ENCODE measurements around the gene HAPLN2. TPM values are rescaled to one million over a fixed set of nuclear protein-coding genes. Genes with fewer than 3 reads are reported as not detected.

Gene HAPLN2
- total and polyA plus RNA-seq, 5 experiments from 2014 or later: 0.39 to 0.58 TPM; not detected in 3

DNA sequence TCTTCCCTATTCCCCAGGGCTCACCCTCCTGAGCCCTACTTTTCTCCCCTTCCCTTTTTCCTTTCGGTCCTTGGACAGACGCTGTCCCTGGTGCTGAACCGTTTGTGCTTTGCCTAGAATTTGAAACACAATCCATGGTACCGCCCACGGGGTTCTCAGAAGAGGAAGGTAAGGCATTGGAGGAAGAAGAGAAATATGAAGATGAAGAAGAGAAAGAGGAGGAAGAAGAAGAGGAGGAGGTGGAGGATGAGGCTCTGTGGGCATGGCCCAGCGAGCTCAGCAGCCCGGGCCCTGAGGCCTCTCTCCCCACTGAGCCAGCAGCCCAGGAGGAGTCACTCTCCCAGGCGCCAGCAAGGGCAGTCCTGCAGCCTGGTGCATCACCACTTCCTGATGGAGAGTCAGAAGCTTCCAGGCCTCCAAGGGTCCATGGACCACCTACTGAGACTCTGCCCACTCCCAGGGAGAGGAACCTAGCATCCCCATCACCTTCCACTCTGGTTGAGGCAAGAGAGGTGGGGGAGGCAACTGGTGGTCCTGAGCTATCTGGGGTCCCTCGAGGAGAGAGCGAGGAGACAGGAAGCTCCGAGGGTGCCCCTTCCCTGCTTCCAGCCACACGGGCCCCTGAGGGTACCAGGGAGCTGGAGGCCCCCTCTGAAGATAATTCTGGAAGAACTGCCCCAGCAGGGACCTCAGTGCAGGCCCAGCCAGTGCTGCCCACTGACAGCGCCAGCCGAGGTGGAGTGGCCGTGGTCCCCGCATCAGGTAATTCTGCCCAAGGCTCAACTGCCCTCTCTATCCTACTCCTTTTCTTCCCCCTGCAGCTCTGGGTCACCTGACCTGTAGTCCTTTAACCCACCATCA, 33.1 kb downstream of the HAPLN2 start:
- H3K27ac Mint-ChIP-seq: peak overlapping the region in 1 of 10 donors; percentile 71
- DNase-seq (peak in 1 of 10 donors; percentile 45), ATAC-seq (no peak)
- H3K9me3 Mint-ChIP-seq: no peaks in the 10 kb centered on the region
- no peak overlapping the region for H3K4me3 Mint-ChIP-seq
- peaks cover 0 to 2% (median 0%) of the 10 kb centered on the region in 3 donors for H3K36me3 Mint-ChIP-seq
- H3K4me1 Mint-ChIP-seq: peaks cover 8 to 15% (median 12%) of the 10 kb centered on the region in 4 donors
- POLR2A ChIA-PET: no interaction called here
- peaks cover 48 to 100% (median 73%) of the 10 kb centered on the region in 5 donors for H3K27me3 Mint-ChIP-seq

DNA sequence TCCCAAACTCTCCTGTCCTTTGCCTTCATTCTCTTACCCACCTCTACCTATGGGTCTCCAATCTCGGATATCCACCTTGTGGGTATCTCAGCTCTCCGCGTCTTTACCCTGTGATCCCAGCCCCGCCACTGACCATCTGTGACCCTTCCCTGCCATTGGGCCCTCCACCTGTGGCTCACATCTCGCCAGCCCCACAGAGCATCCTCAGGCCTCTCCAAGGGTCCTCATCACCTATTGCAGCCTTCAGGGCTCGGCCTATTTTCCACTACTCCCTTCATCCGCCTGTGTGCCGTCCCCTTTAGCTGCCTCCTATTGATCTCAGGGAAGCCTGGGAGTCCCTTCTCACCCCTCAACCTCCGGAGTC, 33.8 kb downstream of the HAPLN2 start:
- peak in 1 of 10 donors; percentile 34 for DNase-seq
- POLR2A ChIA-PET: no interaction called here
- Mint-ChIP-seq H3K27me3 (peaks cover 49 to 98% (median 69%) of the 10 kb centered on the region in 5 donors), H3K4me1 (peaks cover 12 to 20% (median 17%) of the 10 kb centered on the region in 4 donors), H3K36me3 (peaks cover 0 to 2% (median 0%) of the 10 kb centered on the region in 3 donors), H3K4me3 (no peak overlapping the region), H3K9me3 (no peaks in the 10 kb centered on the region), H3K27ac (no peak overlapping the region)
- ATAC-seq: no peak

DNA sequence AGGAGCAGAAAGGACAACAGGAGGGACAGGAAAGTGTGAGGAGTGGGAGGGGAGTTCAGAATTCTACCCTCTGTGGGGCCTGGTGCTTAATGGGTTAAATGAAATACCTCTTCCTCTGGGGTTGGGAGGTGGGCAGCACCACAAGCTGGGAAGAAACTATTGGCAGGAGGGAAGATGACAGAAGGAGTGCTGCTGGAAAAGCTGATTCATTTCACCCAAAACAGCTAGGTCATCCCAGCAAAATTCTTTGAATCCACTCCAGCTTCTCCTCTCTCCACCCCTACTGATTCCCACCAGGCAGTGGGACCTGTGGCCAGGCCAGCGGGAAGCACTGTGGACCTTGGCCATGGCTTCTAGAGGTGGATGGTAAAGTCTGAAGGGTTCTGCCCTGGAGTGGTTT, 35.5 kb downstream of the HAPLN2 start:
- no peak overlapping the region for H3K4me3 Mint-ChIP-seq
- no peak overlapping the region for H3K27ac Mint-ChIP-seq
- POLR2A ChIA-PET: interaction anchor here (0.6 kb wide), 1 partner anchor 85 kb away, joined by 3 read pairs; no protein-coding TSS in a partner anchor
- ATAC-seq: no peak
- H3K27me3 Mint-ChIP-seq: peaks cover 44 to 80% (median 60%) of the 10 kb centered on the region in 5 donors
- DNase-seq: no peak
- H3K4me1 Mint-ChIP-seq: peaks cover 18 to 34% (median 30%) of the 10 kb centered on the region in 4 donors
- H3K36me3 Mint-ChIP-seq: peaks cover 0 to 2% (median 0%) of the 10 kb centered on the region in 3 donors
- H3K9me3 Mint-ChIP-seq: no peaks in the 10 kb centered on the region

DNA sequence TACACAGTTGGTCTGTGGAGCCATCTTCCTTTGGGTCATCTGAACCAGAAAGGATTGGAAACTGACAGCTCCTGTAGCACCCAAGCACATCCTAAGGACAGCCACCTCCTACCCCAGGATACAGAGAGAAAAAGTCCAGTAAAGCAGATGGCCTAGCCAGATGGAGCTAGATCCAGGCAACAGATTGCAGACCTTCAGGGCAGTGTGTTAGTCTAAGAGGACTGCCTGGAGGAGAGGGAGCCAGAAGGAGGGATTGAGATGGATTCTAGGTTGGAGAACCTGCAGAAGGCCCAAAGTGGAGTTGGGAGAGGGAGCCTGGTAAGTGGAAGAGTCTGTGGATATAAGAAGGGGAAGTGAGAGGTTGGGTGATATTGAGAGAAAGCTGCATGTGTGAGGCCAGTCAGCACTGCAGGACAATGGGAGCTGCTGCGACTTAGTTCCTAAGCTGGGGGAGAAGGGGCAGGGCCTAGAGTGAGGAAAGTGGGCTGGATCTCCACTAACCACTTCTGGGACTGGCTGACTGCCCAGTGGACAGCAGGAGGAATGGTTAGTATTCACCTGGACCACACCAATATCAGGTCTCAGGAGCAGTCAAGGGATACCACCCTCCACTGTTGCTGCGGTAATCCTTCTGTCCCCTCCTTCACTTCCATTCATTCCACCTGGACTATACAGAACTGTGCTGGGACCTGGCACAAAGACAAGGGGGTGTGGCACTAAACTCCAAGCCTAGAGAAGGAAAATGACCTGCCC, 36.1 kb downstream of the HAPLN2 start:
- Mint-ChIP-seq H3K9me3 (no peaks in the 10 kb centered on the region), H3K4me1 (peaks cover 23 to 40% (median 36%) of the 10 kb centered on the region in 4 donors), H3K4me3 (peak overlapping the region in 4 of 10 donors; percentile 25 to 65 (median 44)), H3K27me3 (peaks cover 43 to 74% (median 57%) of the 10 kb centered on the region in 5 donors), H3K27ac (peak overlapping the region in 1 of 10 donors; percentile 48), H3K36me3 (peaks cover 0 to 2% (median 0%) of the 10 kb centered on the region in 3 donors)
- ATAC-seq: no peak
- peak in 1 of 10 donors; percentile 50 for DNase-seq
- POLR2A ChIA-PET: interaction anchor here (0.6 kb wide), 1 partner anchor 86 kb away, joined by 3 read pairs; no protein-coding TSS in a partner anchor

DNA sequence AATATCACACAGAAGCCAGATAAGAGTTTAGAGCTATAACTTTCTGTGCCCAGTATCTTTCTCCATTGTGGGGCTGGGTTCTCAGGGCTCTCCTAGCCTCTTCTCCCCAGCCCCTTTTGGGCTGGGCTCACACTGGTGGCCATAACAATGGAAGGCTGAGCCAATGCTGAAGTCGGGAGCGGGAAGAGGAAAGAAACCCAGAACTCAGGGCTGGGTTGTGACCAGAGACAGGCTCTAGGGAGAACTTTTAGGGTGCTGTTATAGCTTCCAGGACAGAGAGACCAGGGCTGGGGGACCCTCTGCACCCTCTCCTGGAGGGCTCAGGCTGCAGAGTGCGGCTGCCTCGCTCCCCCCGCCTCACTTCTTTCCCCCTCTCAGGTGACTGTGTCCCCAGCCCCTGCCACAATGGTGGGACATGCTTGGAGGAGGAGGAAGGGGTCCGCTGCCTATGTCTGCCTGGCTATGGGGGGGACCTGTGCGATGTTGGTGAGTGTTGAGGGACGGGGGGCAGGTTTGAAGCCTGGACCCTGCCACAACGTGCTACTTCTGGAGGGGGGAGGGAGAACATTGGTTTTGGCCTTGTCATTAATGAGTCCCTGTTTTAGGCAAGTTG, 36.8 kb downstream of the HAPLN2 start:
- H3K4me3 Mint-ChIP-seq: peak overlapping the region in 7 of 10 donors; percentile 24 to 84 (median 80)
- H3K27me3 Mint-ChIP-seq: peaks cover 41 to 67% (median 55%) of the 10 kb centered on the region in 5 donors
- H3K27ac Mint-ChIP-seq: peak overlapping the region in 2 of 10 donors; percentile 33 to 48
- no peak for DNase-seq
- H3K9me3 Mint-ChIP-seq: no peaks in the 10 kb centered on the region
- ATAC-seq: no peak
- H3K4me1 Mint-ChIP-seq: peaks cover 28 to 47% (median 42%) of the 10 kb centered on the region in 4 donors
- POLR2A ChIA-PET: no interaction called here
- H3K36me3 Mint-ChIP-seq: peaks cover 0 to 2% (median 0%) of the 10 kb centered on the region in 3 donors

DNA sequence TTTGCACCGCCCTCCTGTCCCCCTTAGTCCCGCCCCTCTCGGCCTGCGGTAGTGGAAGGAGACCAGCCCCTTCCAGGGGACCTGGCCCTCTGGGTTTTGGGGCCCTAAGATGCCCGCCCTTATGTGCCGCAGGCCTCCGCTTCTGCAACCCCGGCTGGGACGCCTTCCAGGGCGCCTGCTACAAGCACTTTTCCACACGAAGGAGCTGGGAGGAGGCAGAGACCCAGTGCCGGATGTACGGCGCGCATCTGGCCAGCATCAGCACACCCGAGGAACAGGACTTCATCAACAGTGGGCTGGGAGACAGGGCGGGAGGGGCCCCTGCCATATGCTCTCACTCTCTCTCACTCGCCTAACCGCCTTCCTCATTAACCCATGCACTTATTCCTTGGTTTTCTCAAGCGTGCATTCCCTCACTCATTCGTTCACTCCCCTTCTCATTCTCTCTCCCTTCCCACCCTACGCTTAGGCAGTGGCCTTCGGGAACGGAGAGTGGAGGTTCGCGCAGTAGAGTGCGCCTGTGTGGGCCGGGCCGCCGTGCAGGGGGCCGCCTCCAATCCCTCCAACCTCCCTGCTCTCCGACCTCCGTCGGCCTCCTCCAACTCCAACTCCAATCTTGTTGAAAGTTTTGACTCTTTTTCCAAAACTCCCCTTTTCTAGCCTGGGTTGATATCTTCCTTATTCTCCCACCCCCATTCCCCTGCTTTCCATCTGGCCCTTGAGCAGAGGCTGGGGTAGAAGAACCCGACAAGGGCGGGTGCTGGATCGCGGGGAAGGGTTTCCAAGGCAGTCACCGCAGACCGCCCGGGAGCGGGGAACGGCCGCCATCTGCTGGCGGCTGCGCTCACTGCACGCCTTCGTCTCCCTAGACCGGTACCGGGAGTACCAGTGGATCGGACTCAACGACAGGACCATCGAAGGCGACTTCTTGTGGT, 37.9 kb downstream of the HAPLN2 start:
- ATAC-seq: peak; percentile 50 to 68
- Mint-ChIP-seq H3K4me3 (peak overlapping the region; percentile 71 to 90 (median 82)), H3K9me3 (no peaks in the 10 kb centered on the region), H3K36me3 (peaks cover 0 to 2% (median 0%) of the 10 kb centered on the region in 3 donors), H3K4me1 (peaks cover 32 to 56% (median 51%) of the 10 kb centered on the region in 4 donors), H3K27ac (peak overlapping the region in 6 of 10 donors; percentile 33 to 88 (median 68)), H3K27me3 (peaks cover 38 to 57% (median 50%) of the 10 kb centered on the region in 5 donors)
- peak; percentile 49 to 78 (median 71) for DNase-seq
- POLR2A ChIA-PET: interaction anchor here (1.3 kb wide), 1 partner anchor 71 kb away, joined by 3 read pairs; the partner anchor contains the start of genes ISG20L2 and METTL25B

DNA sequence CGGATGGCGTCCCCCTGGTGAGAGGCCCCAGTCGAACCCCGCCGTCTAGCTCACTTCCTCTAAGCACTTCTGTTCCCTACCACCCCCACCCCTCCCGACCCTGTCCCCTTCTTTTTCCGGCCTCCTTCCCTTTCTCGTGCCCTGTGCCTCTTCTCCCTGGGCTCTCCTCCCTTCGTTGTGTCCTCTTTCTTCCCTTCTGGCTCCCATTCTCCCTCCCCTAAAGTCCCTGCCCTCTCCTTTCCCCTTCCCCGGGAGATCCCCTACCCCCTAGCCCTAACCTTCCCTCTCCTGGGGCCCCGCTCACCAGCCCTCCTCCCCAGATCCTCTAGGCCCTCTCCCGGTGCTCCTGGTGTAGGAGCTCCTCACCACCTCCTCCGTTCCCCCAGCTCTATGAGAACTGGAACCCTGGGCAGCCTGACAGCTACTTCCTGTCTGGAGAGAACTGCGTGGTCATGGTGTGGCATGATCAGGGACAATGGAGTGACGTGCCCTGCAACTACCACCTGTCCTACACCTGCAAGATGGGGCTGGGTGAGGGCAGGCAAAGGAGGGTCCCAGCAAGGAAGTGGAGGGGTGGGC, 38.6 kb downstream of the HAPLN2 start:
- ATAC-seq (no peak), DNase-seq (no peak)
- Mint-ChIP-seq H3K27me3 (peaks cover 36 to 49% (median 46%) of the 10 kb centered on the region in 5 donors), H3K36me3 (peaks cover 0 to 2% (median 0%) of the 10 kb centered on the region in 3 donors), H3K9me3 (no peaks in the 10 kb centered on the region), H3K4me3 (peak overlapping the region; percentile 71 to 90 (median 82)), H3K4me1 (peaks cover 31 to 60% (median 56%) of the 10 kb centered on the region in 4 donors), H3K27ac (peak overlapping the region in 5 of 10 donors; percentile 33 to 88 (median 72))
- POLR2A ChIA-PET: interaction anchor here (1.3 kb wide), 1 partner anchor 70 kb away, joined by 3 read pairs; the partner anchor contains the start of genes ISG20L2 and METTL25B

DNA sequence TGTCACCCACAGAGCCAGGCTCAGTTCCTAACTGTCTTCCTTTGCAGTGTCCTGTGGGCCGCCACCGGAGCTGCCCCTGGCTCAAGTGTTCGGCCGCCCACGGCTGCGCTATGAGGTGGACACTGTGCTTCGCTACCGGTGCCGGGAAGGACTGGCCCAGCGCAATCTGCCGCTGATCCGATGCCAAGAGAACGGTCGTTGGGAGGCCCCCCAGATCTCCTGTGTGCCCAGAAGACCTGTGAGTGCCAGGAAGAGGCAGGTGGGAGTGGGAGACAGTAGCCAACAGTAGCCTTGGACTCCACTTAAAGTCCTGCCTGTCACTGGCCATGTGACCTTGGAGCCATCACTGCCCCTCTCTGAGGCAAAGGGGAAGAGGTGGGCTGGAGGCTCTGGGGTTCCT, 39.3 kb downstream of the HAPLN2 start:
- H3K27me3 Mint-ChIP-seq: peaks cover 29 to 42% (median 39%) of the 10 kb centered on the region in 5 donors
- H3K36me3 Mint-ChIP-seq: peaks cover 0 to 2% (median 0%) of the 10 kb centered on the region in 3 donors
- no peak overlapping the region for H3K27ac Mint-ChIP-seq
- peak overlapping the region in 4 of 10 donors; percentile 7 to 84 (median 39) for H3K4me3 Mint-ChIP-seq
- POLR2A ChIA-PET: no interaction called here
- DNase-seq (no peak), ATAC-seq (no peak)
- H3K4me1 Mint-ChIP-seq: peaks cover 31 to 63% (median 57%) of the 10 kb centered on the region in 4 donors
- no peaks in the 10 kb centered on the region for H3K9me3 Mint-ChIP-seq

DNA sequence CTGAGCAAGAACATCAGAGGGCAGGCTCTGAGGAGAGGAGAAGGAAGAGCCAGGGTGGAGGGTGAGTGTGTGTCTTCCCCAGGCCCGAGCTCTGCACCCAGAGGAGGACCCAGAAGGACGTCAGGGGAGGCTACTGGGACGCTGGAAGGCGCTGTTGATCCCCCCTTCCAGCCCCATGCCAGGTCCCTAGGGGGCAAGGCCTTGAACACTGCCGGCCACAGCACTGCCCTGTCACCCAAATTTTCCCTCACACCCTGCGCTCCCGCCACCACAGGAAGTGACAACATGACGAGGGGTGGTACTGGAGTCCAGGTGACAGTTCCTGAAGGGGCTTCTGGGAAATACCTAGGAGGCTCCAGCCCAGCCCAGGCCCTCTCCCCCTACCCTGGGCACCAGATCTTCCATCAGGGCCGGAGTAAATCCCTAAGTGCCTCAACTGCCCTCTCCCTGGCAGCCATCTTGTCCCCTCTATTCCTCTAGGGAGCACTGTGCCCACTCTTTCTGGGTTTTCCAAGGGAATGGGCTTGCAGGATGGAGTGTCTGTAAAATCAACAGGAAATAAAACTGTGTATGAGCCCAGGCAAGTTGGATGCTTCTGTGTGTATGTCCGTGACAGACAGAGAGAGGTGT, 39.8 kb downstream of the HAPLN2 start:
- POLR2A ChIA-PET: interaction anchor here (1.4 kb wide), 1 partner anchor 47 kb away, joined by 4 read pairs; no protein-coding TSS in a partner anchor
- ATAC-seq (no peak), DNase-seq (no peak)
- peaks cover 0 to 2% (median 0%) of the 10 kb centered on the region in 3 donors for H3K36me3 Mint-ChIP-seq
- peaks cover 31 to 64% (median 57%) of the 10 kb centered on the region in 4 donors for H3K4me1 Mint-ChIP-seq
- peaks cover 24 to 37% (median 34%) of the 10 kb centered on the region in 5 donors for H3K27me3 Mint-ChIP-seq
- peak overlapping the region in 4 of 10 donors; percentile 13 to 87 (median 52) for H3K27ac Mint-ChIP-seq
- H3K4me3 Mint-ChIP-seq: peak overlapping the region in 5 of 10 donors; percentile 36 to 84 (median 50)
- no peaks in the 10 kb centered on the region for H3K9me3 Mint-ChIP-seq

DNA sequence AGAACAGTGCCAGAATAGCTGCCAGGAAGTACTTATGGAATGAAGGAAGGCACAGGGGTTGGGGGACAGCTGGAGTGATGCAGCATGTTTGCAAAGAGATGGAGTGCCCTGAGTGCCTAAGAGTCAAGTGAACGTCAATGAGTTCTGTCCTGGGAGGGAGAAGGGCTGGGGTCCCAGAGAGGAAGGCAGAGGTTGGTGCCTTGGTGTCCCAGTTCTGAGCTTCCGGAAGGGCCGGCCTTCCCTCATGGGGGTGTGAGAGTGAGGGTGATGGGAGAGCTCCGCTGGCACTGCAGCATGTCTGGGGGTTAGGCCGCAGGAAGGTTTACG, 40.4 kb downstream of the HAPLN2 start:
- no peak for DNase-seq
- peaks cover 33 to 68% (median 57%) of the 10 kb centered on the region in 4 donors for H3K4me1 Mint-ChIP-seq
- POLR2A ChIA-PET: interaction anchor here (1.4 kb wide), 1 partner anchor 47 kb away, joined by 4 read pairs; no protein-coding TSS in a partner anchor
- peaks cover 19 to 31% (median 29%) of the 10 kb centered on the region in 5 donors for H3K27me3 Mint-ChIP-seq
- ATAC-seq: no peak
- no peaks in the 10 kb centered on the region for H3K9me3 Mint-ChIP-seq
- H3K4me3 Mint-ChIP-seq: peak overlapping the region; percentile 6 to 83 (median 52)
- peak overlapping the region in 9 of 10 donors; percentile 12 to 87 (median 65) for H3K27ac Mint-ChIP-seq
- no peaks in the 10 kb centered on the region for H3K36me3 Mint-ChIP-seq

Data from naive thymus-derived CD8-positive, alpha-beta T cell (primary cell).